ENCODE data around the gene ZNF277.

Gene ZNF277

DNA sequence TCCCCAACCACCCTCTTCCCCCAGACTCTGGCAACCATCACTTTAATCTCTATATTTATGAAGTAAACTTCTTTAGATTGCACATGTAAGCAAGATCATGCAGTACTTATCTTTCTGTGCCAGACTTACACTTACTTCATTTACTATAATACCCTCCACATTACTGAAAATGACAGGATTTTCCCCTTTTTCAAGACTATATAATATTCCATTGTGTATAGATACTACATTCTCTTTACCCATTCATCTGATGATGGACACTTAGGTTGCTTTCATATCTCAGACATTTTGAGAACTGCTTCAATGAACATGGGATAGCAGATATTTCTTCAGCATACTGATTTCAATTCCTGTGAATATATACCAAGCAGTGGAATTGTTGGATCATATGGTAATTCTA is 4.7 kb upstream of the ZNF277 start:
- no peak for TF ChIP-seq POLR2A (IDR thresholded peaks at IDR 0.05; ENCODE audit: extremely low read depth, insufficient read length)
- TF ChIP-seq, protein P1, sequence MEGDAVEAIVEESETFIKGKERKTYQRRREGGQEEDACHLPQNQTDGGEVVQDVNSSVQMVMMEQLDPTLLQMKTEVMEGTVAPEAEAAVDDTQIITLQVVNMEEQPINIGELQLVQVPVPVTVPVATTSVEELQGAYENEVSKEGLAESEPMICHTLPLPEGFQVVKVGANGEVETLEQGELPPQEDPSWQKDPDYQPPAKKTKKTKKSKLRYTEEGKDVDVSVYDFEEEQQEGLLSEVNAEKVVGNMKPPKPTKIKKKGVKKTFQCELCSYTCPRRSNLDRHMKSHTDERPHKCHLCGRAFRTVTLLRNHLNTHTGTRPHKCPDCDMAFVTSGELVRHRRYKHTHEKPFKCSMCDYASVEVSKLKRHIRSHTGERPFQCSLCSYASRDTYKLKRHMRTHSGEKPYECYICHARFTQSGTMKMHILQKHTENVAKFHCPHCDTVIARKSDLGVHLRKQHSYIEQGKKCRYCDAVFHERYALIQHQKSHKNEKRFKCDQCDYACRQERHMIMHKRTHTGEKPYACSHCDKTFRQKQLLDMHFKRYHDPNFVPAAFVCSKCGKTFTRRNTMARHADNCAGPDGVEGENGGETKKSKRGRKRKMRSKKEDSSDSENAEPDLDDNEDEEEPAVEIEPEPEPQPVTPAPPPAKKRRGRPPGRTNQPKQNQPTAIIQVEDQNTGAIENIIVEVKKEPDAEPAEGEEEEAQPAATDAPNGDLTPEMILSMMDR (IDR thresholded peaks at IDR 0.05; ENCODE audit: low read depth, low read length): no peak
- TF ChIP-seq, protein P2, sequence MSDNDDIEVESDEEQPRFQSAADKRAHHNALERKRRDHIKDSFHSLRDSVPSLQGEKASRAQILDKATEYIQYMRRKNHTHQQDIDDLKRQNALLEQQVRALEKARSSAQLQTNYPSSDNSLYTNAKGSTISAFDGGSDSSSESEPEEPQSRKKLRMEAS (IDR thresholded peaks at IDR 0.05; ENCODE audit: low read depth, low read length): no peak
- no peak for DNase-seq (ENCODE audit: low read depth)
- no peak overlapping the region for H3K4me3 ChIP-seq (ENCODE audit: low read depth, low read length)

DNA sequence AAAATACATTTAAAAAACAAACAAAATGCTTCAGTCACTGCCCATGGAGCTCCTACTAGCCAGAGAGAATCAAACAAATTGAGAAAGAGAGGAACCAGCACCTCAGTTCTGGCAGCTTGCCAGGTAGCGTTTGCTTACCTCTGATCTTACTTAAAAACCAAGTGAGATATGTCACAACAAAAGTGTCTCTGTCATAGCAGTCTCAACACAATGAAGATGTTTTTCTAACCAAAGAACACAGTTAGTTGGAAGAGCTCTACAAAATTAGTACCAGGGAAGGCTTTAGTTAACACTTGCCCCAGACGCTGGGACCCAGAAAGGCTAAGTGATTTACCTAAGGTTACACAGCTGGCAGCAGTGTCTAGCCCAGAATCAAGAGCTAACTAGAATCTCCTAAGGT is 3.7 kb upstream of the ZNF277 start:
- no peak overlapping the region for H3K4me3 ChIP-seq (ENCODE audit: low read depth, low read length)
- no peak for TF ChIP-seq MYC (IDR thresholded peaks at IDR 0.05; ENCODE audit: low read depth, low read length)
- TF ChIP-seq, protein P2 (IDR thresholded peaks at IDR 0.05; ENCODE audit: low read depth, low read length): no peak
- TF ChIP-seq, protein P1 (IDR thresholded peaks at IDR 0.05; ENCODE audit: low read depth, low read length): no peak
- TF ChIP-seq POLR2A (IDR thresholded peaks at IDR 0.05; ENCODE audit: extremely low read depth, insufficient read length): no peak
- DNase-seq (ENCODE audit: low read depth): peak; percentile 36

DNA sequence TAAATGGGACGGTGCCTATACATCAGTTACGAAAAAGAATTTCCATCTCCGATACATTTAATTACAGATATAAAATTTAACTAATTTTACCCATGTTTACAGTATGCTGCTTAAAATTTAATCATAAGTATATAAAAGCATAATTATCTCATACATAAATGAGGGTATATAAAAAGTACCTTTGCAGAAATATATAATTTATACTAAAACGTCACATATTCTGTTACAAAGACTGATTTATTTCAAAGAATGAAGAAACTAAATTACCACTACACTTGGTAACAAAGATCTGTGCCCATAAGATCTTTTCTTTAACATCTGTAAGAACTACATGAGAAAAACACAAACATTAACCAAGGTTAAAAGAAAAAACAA is 3.1 kb upstream of the ZNF277 start:
- no peak overlapping the region for H3K4me3 ChIP-seq (ENCODE audit: low read depth, low read length)
- TF ChIP-seq, protein P2 (IDR thresholded peaks at IDR 0.05; ENCODE audit: low read depth, low read length): no peak
- TF ChIP-seq, protein P1 (IDR thresholded peaks at IDR 0.05; ENCODE audit: low read depth, low read length): no peak
- TF ChIP-seq POLR2A (IDR thresholded peaks at IDR 0.05; ENCODE audit: extremely low read depth, insufficient read length) (no peak), MYC (IDR thresholded peaks at IDR 0.05; ENCODE audit: low read depth, low read length) (no peak)
- DNase-seq (ENCODE audit: low read depth): no peak

GRCh38 chr7:112204499-112205342 is 1.8 kb upstream of the ZNF277 start:
- TF ChIP-seq POLR2A (IDR thresholded peaks at IDR 0.05; ENCODE audit: extremely low read depth, insufficient read length): no peak
- no peak for TF ChIP-seq MYC (IDR thresholded peaks at IDR 0.05; ENCODE audit: low read depth, low read length)
- TF ChIP-seq, protein P2 (IDR thresholded peaks at IDR 0.05; ENCODE audit: low read depth, low read length): no peak
- TF ChIP-seq, protein P1 (IDR thresholded peaks at IDR 0.05; ENCODE audit: low read depth, low read length): no peak
- peak overlapping the region; percentile 80 for H3K4me3 ChIP-seq (ENCODE audit: low read depth, low read length)
- DNase-seq (ENCODE audit: low read depth): peak; percentile 72

- peak overlapping the region; percentile 80 for H3K4me3 ChIP-seq (ENCODE audit: low read depth, low read length)
- DNase-seq (ENCODE audit: low read depth): peak; percentile 71
- TF ChIP-seq MYC (IDR thresholded peaks at IDR 0.05; ENCODE audit: low read depth, low read length) (no peak), POLR2A (IDR thresholded peaks at IDR 0.05; ENCODE audit: extremely low read depth, insufficient read length) (no peak)
- TF ChIP-seq, protein P2 (IDR thresholded peaks at IDR 0.05; ENCODE audit: low read depth, low read length): peak; percentile 15; the same call in 1 of the 2 replicates
- TF ChIP-seq, protein P1 (IDR thresholded peaks at IDR 0.05; ENCODE audit: low read depth, low read length): no peak
Observed at GRCh38 chr7:112205343-112206237, 905 bp upstream of the ZNF277 start.
